ENCODE data around the gene WDR64. TPM values are rescaled to one million over a fixed set of nuclear protein-coding genes. Genes with fewer than 3 reads are reported as not detected.
"Not testable (repeated sequence)": the region's sequence is repeated elsewhere in the genome, so short reads cannot be mapped to it uniquely, and the experiment has no call there.

WDR64 gene
- total and polyA plus RNA-seq, 2 of the 4 experiments (the other 2 are of a cell fraction): not detected

DNA sequence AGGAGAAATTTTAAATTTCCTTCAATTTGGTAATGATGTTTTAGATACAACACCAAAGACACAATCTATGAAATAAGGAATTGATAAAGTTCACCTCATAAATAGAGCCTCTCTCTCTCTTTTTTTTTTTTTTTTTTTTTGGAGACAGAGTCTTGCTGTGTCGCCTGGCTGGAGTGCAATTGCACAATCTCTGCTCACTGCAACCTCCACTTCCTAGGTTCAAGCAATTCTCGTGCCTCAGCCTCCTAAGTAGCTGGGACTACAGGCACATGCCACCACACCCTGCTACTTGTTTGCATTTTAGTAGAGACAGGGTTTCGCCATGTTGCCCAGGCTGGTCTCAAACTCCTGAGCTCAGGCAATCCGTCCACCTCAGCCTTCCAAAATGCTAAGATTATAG lies 152.6 kb downstream of the WDR64 start:
- H2BK20ac ChIP-seq (ENCODE audit: low read depth, low read length); H3K18ac ChIP-seq (ENCODE audit: low read depth, low read length); H2BK15ac ChIP-seq (ENCODE audit: low read depth, low read length); H3K36me3 ChIP-seq (ENCODE audit: control insufficient read depth, insufficient read depth, low read length); in situ Hi-C loops (cut with MboI; ENCODE audit: low sequenced_read_pairs); H3K9ac ChIP-seq (ENCODE audit: low read depth, low read length); H3K4me2 ChIP-seq (ENCODE audit: low read depth, low read length); H3K79me1 ChIP-seq (ENCODE audit: low read depth in 1 of 2, low read length in 2 of 2); H4K20me1 ChIP-seq (ENCODE audit: insufficient read depth, low read length); H4K91ac ChIP-seq (ENCODE audit: insufficient read depth, low read depth, low read length); H3K56ac ChIP-seq (ENCODE audit: extremely low read depth, insufficient read depth, low read length); H3K27me3 ChIP-seq (ENCODE audit: control insufficient read depth, insufficient read depth, low read length); H3K27ac ChIP-seq (ENCODE audit: insufficient read depth, low read length); dilution Hi-C loops (cut with HindIII; ENCODE audit: low sequenced_read_pairs, unreplicated experiment); H2BK5ac ChIP-seq (ENCODE audit: low read depth, low read length, poor library complexity, severe bottlenecking); H2AK5ac ChIP-seq (ENCODE audit: low read depth, low read length); CTCF ChIA-PET; DNase-seq; H3K23ac ChIP-seq (ENCODE audit: low read depth, low read length); H3K4ac ChIP-seq (ENCODE audit: low read depth, low read length); H3K9me3 ChIP-seq (ENCODE audit: control insufficient read depth, insufficient read depth, low read length); H3K4me3 ChIP-seq (ENCODE audit: insufficient read depth, low read depth, low read length); POLR2A ChIA-PET (ENCODE audit: unreplicated experiment); H4K5ac ChIP-seq (ENCODE audit: low read depth, low read length); ATAC-seq (ENCODE audit: low read depth); H3K14ac ChIP-seq (replicated peaks; ENCODE audit: low read depth, low read length); intact Hi-C loops (cut with micrococcal nuclease); H2AFZ ChIP-seq (replicated peaks; ENCODE audit: low read length, poor library complexity); H4K8ac ChIP-seq (ENCODE audit: low read depth in 2 of 2, low read length in 2 of 2); H2AK9ac ChIP-seq (replicated peaks; ENCODE audit: low read depth, low read length, poor library complexity); H3K9me1 ChIP-seq (ENCODE audit: insufficient read depth, low read length); H3K4me1 ChIP-seq (ENCODE audit: control insufficient read depth, insufficient read depth, low read length); H2BK120ac ChIP-seq (ENCODE audit: low read depth, low read length); BruUV-seq (replicated peaks): not testable (repeated sequence)
- no CpG with 5 or more reads among the region's 4 CpGs for WGBS, 2 experiments (ENCODE audit: extremely low coverage in 2 of 2, insufficient read length in 1 of 2)
